NCI-H82 treated with DMSO at 0.1 percent for 48 hours (cell line): ENCODE data around the gene ZFYVE9.

ENCODE experiments used
- DNase-seq: peaks from one replicate; lab custom pipeline; 2025; ENCODE audit not compliant: unreplicated experiment; lab: John Stamatoyannopoulos, UW

The ZFYVE9 gene

GRCh38 chr1:52237430-52237829 is 95.5 kb downstream of the ZFYVE9 start:
- peak; percentile 27 for DNase-seq

GRCh38 chr1:52238474-52238873 is 96.6 kb downstream of the ZFYVE9 start:
- DNase-seq: no peak

- DNase-seq: no peak
These were observed 97.2 kb downstream of the ZFYVE9 start for GRCh38 chr1:52238887-52239707.

GRCh38 chr1:52239708-52240001 is 97.8 kb downstream of the ZFYVE9 start:
- no peak for DNase-seq

GRCh38 chr1:52240592-52241210 is 98.8 kb downstream of the ZFYVE9 start:
- DNase-seq: no peak

- no peak for DNase-seq
These were observed 101.5 kb downstream of the ZFYVE9 start for GRCh38 chr1:52243221-52243987.

- DNase-seq: no peak
These were observed 107.9 kb downstream of the ZFYVE9 start for GRCh38 chr1:52249831-52250230.

- DNase-seq: no peak
These were observed 111.5 kb downstream of the ZFYVE9 start for GRCh38 chr1:52253421-52253820.

- no peak for DNase-seq
These were observed 118.0 kb downstream of the ZFYVE9 start for GRCh38 chr1:52259886-52260285.

- no peak for DNase-seq
These were observed 121.4 kb downstream of the ZFYVE9 start for GRCh38 chr1:52263153-52263910.

GRCh38 chr1:52264530-52265115 is 122.7 kb downstream of the ZFYVE9 start:
- no peak for DNase-seq

- no peak for DNase-seq
These were observed 124.6 kb downstream of the ZFYVE9 start for GRCh38 chr1:52266507-52266906.

- no peak for DNase-seq
These were observed 126.5 kb downstream of the ZFYVE9 start for GRCh38 chr1:52268372-52268771.

GRCh38 chr1:52281518-52281917 is 139.6 kb downstream of the ZFYVE9 start:
- no peak for DNase-seq

GRCh38 chr1:52288286-52288685 is 146.4 kb downstream of the ZFYVE9 start:
- no peak for DNase-seq

- DNase-seq: no peak
These were observed 152.7 kb downstream of the ZFYVE9 start for GRCh38 chr1:52294580-52294979.

- DNase-seq: peak; percentile 65
These were observed 154.5 kb downstream of the ZFYVE9 start for GRCh38 chr1:52296345-52296744.

- DNase-seq: no peak
These were observed 163.7 kb downstream of the ZFYVE9 start for GRCh38 chr1:52305417-52306226.

GRCh38 chr1:52306227-52307006 is 164.5 kb downstream of the ZFYVE9 start:
- no peak for DNase-seq
